Neural cell (in vitro differentiated cells): ENCODE data around the gene MYO7A. TPM values are rescaled to one million over a fixed set of nuclear protein-coding genes. Genes with fewer than 3 reads are reported as not detected.

ENCODE experiments used
- H2AFZ ChIP-seq: fragments of 200-600, 300-800 bp; sonication (generic), shearing (Covaris generic); 2 replicates; pipeline ENCODE4 v1.6.0; 2014; ENCODE audit warnings: low read depth, mild to moderate bottlenecking, antibody characterized with exemption, low read length, moderate library complexity
- H3F3A ChIP-seq: fragments of 200-600 bp; shearing (Covaris generic); 2 replicates; pipeline ENCODE4 v1.6.1; 2016; ENCODE audit warnings: mild to moderate bottlenecking, moderate library complexity, mixed read lengths, antibody characterized with exemption, low read length; ENCODE audit not compliant: insufficient read depth, poor library complexity, severe bottlenecking
- H3K27ac ChIP-seq: fragments of 200-600, 300-800 bp; sonication (generic), shearing (Covaris generic); 2 replicates; pipeline ENCODE4 v1.5.1; 2014; ENCODE audit warnings: mild to moderate bottlenecking, low read length, moderate library complexity
- H3K27me3 ChIP-seq: fragments of 300-800, 200-600 bp; sonication (generic), shearing (Covaris generic); 2 replicates; pipeline ENCODE4 v1.6.0; 2014; ENCODE audit warnings: mild to moderate bottlenecking, low read depth, low read length, moderate library complexity; ENCODE audit not compliant: insufficient read depth
- H3K36me3 ChIP-seq: fragments of 300-800, 200-600 bp; sonication (generic), shearing (Covaris generic); 2 replicates; pipeline ENCODE4 v1.5.1; 2014; ENCODE audit warnings: mild to moderate bottlenecking, antibody characterized with exemption, low read length, moderate library complexity; ENCODE audit not compliant: insufficient read depth
- H3K4me2 ChIP-seq: fragments of 300-800, 200-600 bp; sonication (generic), shearing (Covaris generic); 2 replicates; pipeline ENCODE4 v1.6.0; 2014; ENCODE audit warnings: mild to moderate bottlenecking, low read length
- H3K4me3 ChIP-seq: fragments of 300-800, 200-600 bp; sonication (generic), shearing (Covaris generic); 2 replicates; pipeline ENCODE4 v1.5.1; 2014; ENCODE audit warnings: mild to moderate bottlenecking, low read length, moderate library complexity
- H3K79me2 ChIP-seq: fragments of 200-600 bp; shearing (Covaris generic); replicated peaks from 2 replicates; pipeline ENCODE4 v1.6.0; 2014; ENCODE audit warnings: mild to moderate bottlenecking, low read length, moderate library complexity; ENCODE audit not compliant: insufficient read depth
- H3K9ac ChIP-seq: fragments of 300-800, 200-600 bp; sonication (generic), shearing (Covaris generic); 2 replicates; pipeline ENCODE4 v1.6.1; 2016; ENCODE audit warnings: mild to moderate bottlenecking, low read length, mixed read lengths
- H3K9me2 ChIP-seq: fragments of 200-600 bp; shearing (Covaris generic); 2 replicates; pipeline ENCODE4 v1.6.1; 2016; ENCODE audit warnings: mild to moderate bottlenecking, low read length, mixed read lengths; ENCODE audit not compliant: insufficient read depth
- H3K9me3 ChIP-seq: fragments of 200-600, 300-800 bp; sonication (generic), shearing (Covaris generic); 2 replicates; pipeline ENCODE4 v1.6.1; 2016; ENCODE audit warnings: mild to moderate bottlenecking, mixed run types, low read length, moderate library complexity, mixed read lengths
- H4K20me1 ChIP-seq: fragments of 200-600 bp; shearing (Covaris generic); 2 replicates; pipeline ENCODE4 v1.6.1; 2016; ENCODE audit warnings: mild to moderate bottlenecking, mixed run types; ENCODE audit not compliant: insufficient read depth
- EP300 ChIP-seq: fragments of 450-650 bp; conservative IDR thresholded peaks from 2 replicates; pipeline ENCODE4 v1.6.1; 2014; ENCODE audit warnings: antibody characterized with exemption, mild to moderate bottlenecking, moderate library complexity; ENCODE audit not compliant: poor library complexity, severe bottlenecking
- EZH2 ChIP-seq: fragments of 200-600, 300-800 bp; shearing (Covaris generic), sonication (generic); IDR thresholded peaks from 2 replicates; pipeline ENCODE4 v1.6.1; 2014; ENCODE audit warnings: antibody characterized with exemption, low read length, borderline replicate concordance, mild to moderate bottlenecking; ENCODE audit not compliant: insufficient read depth, poor library complexity, severe bottlenecking
- MXI1 ChIP-seq: fragments of 450-650 bp; conservative IDR thresholded peaks from 2 replicates; pipeline ENCODE4 v1.6.1; 2014; ENCODE audit warnings: antibody characterized with exemption, mild to moderate bottlenecking; ENCODE audit not compliant: poor library complexity, severe bottlenecking
- POLR2AphosphoS5 ChIP-seq: IDR thresholded peaks from 2 replicates; pipeline ENCODE4 v1.6.1; 2012
- RAD21 ChIP-seq: fragments of 450-650 bp; conservative IDR thresholded peaks from 2 replicates; pipeline ENCODE4 v1.6.1; 2014; ENCODE audit warnings: antibody characterized with exemption, mild to moderate bottlenecking, moderate library complexity
- SMC3 ChIP-seq: fragments of 450-650 bp; conservative IDR thresholded peaks from 2 replicates; pipeline ENCODE4 v1.6.1; 2014; ENCODE audit warnings: antibody characterized with exemption, mild to moderate bottlenecking, moderate library complexity; ENCODE audit not compliant: poor library complexity
- TAF1 ChIP-seq: IDR thresholded peaks from 2 replicates; pipeline ENCODE4 v1.6.1; 2012; ENCODE audit warnings: low read depth
- polyA plus RNA-seq: library from polyadenylated mRNA; depleted of rRNA; stranded (reverse); fragments of >200 nt; gene quantifications from 2 replicates; pipeline ENCODE4 v1.2.3, GENCODE V29; 2014
- TF ChIP-seq, protein P1 (sequence below): fragments of 450-650 bp; IDR thresholded peaks from 2 replicates; pipeline ENCODE4 v1.5.1; 2014; ENCODE audit warnings: antibody characterized with exemption, mild to moderate bottlenecking, moderate library complexity; ENCODE audit not compliant: poor library complexity, severe bottlenecking
- TF ChIP-seq, protein P2 (sequence below): IDR thresholded peaks from 2 replicates; pipeline ENCODE4 v1.6.1; 2012; ENCODE audit warnings: borderline replicate concordance

Gene MYO7A
- polyA plus RNA-seq, 1 donor from 2014 or later: 0.61 TPM

DNA sequence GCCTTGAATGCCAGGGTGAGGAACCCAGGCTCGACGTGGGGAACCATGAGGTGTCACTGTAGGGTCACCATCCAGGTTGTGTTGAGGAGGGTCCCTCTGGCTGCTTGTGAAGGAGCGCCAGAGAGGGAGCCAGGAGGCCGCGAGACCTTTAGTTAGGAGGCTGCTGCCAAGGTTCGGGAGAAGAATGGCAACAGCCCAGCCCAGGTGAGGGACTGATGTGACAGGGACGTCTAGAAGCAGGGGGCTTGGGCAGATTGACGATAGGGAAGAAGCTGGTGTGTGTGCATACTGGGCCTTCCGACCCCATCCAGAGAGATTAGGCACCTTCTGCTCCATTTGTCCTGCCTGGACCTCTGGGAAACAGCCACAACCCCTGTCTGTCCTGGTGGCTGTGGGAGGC is 49.0 kb downstream of the MYO7A start:
- Histone ChIP-seq H4K20me1 (no peaks in the 10 kb centered on the region), H3K9me3 (no peaks in the 10 kb centered on the region), H3K9me2 (no peaks in the 10 kb centered on the region), H3K4me2 (no peak overlapping the region), H3K79me2 (no peaks in the 10 kb centered on the region), H2AFZ (no peak overlapping the region), H3K36me3 (no peaks in the 10 kb centered on the region), H3K27me3 (no peaks in the 10 kb centered on the region), H3K9ac (no peak overlapping the region), H3K27ac (no peak overlapping the region), H3K4me3 (no peak overlapping the region), H3F3A (no peaks in the 10 kb centered on the region)
- TF ChIP-seq, protein P1, sequence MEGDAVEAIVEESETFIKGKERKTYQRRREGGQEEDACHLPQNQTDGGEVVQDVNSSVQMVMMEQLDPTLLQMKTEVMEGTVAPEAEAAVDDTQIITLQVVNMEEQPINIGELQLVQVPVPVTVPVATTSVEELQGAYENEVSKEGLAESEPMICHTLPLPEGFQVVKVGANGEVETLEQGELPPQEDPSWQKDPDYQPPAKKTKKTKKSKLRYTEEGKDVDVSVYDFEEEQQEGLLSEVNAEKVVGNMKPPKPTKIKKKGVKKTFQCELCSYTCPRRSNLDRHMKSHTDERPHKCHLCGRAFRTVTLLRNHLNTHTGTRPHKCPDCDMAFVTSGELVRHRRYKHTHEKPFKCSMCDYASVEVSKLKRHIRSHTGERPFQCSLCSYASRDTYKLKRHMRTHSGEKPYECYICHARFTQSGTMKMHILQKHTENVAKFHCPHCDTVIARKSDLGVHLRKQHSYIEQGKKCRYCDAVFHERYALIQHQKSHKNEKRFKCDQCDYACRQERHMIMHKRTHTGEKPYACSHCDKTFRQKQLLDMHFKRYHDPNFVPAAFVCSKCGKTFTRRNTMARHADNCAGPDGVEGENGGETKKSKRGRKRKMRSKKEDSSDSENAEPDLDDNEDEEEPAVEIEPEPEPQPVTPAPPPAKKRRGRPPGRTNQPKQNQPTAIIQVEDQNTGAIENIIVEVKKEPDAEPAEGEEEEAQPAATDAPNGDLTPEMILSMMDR: no peak
- TF ChIP-seq RAD21 (no peak), POLR2AphosphoS5 (no peak), SMC3 (no peak), EZH2 (no peak), TAF1 (no peak), EP300 (no peak), MXI1 (no peak)
- TF ChIP-seq, protein P2, sequence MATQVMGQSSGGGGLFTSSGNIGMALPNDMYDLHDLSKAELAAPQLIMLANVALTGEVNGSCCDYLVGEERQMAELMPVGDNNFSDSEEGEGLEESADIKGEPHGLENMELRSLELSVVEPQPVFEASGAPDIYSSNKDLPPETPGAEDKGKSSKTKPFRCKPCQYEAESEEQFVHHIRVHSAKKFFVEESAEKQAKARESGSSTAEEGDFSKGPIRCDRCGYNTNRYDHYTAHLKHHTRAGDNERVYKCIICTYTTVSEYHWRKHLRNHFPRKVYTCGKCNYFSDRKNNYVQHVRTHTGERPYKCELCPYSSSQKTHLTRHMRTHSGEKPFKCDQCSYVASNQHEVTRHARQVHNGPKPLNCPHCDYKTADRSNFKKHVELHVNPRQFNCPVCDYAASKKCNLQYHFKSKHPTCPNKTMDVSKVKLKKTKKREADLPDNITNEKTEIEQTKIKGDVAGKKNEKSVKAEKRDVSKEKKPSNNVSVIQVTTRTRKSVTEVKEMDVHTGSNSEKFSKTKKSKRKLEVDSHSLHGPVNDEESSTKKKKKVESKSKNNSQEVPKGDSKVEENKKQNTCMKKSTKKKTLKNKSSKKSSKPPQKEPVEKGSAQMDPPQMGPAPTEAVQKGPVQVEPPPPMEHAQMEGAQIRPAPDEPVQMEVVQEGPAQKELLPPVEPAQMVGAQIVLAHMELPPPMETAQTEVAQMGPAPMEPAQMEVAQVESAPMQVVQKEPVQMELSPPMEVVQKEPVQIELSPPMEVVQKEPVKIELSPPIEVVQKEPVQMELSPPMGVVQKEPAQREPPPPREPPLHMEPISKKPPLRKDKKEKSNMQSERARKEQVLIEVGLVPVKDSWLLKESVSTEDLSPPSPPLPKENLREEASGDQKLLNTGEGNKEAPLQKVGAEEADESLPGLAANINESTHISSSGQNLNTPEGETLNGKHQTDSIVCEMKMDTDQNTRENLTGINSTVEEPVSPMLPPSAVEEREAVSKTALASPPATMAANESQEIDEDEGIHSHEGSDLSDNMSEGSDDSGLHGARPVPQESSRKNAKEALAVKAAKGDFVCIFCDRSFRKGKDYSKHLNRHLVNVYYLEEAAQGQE: no peak

DNA sequence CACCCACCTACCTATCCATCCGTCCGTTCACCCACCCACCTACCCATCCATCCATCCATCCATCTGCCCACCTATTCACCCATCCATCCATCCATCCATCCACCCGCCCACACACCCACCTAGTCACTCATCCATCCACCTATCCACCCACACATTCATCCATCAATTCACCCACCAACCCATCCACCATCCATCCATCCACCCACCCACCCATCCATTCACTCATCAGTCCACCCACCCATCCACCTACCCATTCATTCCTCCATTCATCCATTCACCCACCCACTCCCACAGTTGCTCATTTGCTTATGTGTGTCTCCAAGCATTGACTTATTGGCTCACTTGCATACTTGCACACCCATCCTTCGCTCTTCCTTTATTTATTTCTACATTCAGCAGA is 50.1 kb downstream of the MYO7A start:
- no peak overlapping the region for H3K9ac ChIP-seq
- H3K4me2 ChIP-seq: no peak overlapping the region
- H3K4me3 ChIP-seq: no peak overlapping the region
- no peaks in the 10 kb centered on the region for H3K9me2 ChIP-seq
- no peaks in the 10 kb centered on the region for H3K79me2 ChIP-seq
- TF ChIP-seq POLR2AphosphoS5 (no peak), EP300 (no peak), MXI1 (no peak), TAF1 (no peak), RAD21 (no peak), SMC3 (no peak), EZH2 (no peak)
- TF ChIP-seq, protein P1: no peak
- TF ChIP-seq, protein P2: no peak
- H3K36me3 ChIP-seq: no peaks in the 10 kb centered on the region
- H4K20me1 ChIP-seq: no peaks in the 10 kb centered on the region
- H2AFZ ChIP-seq: no peak overlapping the region
- no peaks in the 10 kb centered on the region for H3K27me3 ChIP-seq
- H3K27ac ChIP-seq: no peak overlapping the region
- no peaks in the 10 kb centered on the region for H3K9me3 ChIP-seq
- no peaks in the 10 kb centered on the region for H3F3A ChIP-seq
